Amniotic epithelial cell (primary cell): Measurements from ENCODE around the gene LUZP2.

Source experiments
- DNase-seq: peaks from one replicate; pipeline ENCODE4 v3.0.0-alpha.2; 2010; ENCODE audit warnings: low read depth

LUZP2 gene

DNA sequence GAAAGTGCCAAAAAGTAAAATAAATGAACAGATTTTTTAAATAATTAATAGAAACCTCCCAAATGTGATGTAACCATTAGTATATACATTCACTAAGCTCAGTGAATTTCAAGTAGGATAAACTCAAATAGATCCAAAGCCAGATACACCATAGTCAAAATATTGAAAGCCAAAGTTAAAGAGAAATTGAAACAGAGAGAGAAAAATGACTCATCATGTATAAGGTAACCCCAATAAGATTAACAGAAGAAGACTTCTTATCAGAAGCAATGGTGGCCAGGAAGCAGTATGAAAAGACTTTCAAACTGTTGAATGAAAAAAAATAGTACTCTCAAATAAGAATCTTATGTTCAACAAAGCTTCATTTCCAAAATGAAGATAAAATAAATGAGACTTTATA, 70.5 kb downstream of the LUZP2 start:
- DNase-seq: no peak

GRCh38 chr11:24572376-24572775, 75.5 kb downstream of the LUZP2 start:
- no peak for DNase-seq

DNA sequence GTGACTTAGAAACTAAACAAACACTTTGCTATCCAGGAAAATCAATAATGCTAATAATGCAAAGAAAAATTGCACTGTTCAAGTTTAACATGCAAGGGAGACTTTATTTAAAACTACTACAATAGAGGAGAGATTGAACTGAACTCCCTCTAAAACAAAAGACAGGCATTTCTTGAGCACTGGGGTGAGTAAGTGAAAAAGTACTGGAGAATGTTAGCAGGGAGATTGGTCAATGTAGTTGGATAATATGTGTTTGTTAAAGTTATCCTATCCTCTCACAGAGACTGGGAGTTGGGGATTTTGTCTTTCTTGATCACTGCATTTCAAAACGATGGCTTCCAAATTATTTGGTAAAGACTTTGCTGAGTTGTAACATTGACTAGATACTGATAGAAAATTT, 77.6 kb downstream of the LUZP2 start:
- peak; percentile 27 for DNase-seq

GRCh38 chr11:24575392-24575791, 78.5 kb downstream of the LUZP2 start:
- DNase-seq: peak; percentile 62

- peak; percentile 8 for DNase-seq
These were observed 88.3 kb downstream of the LUZP2 start for GRCh38 chr11:24585192-24585591.

- DNase-seq: peak; percentile 15
These were observed 90.8 kb downstream of the LUZP2 start for GRCh38 chr11:24587635-24588034.

DNA sequence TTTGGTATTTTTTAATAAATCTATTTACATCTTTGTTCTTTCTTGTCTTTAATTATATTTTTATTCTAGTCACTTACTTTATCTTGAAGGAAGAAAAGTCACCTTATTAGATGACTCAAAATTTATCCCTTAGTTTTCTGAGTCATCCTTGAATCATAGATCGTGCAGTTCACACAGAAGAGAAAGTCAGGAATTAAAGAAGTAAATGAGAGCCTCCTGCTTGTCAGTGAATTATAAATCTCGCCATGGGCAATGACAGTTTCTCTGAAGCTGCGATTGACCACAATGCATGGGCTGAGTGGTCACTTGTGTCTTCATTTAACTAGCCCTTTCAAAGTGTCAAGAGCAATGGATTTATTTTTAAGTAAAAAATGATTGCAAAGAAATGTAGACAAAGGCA, 91.2 kb downstream of the LUZP2 start:
- DNase-seq: peak; percentile 32

GRCh38 chr11:24589064-24589463, 92.2 kb downstream of the LUZP2 start:
- no peak for DNase-seq

DNA sequence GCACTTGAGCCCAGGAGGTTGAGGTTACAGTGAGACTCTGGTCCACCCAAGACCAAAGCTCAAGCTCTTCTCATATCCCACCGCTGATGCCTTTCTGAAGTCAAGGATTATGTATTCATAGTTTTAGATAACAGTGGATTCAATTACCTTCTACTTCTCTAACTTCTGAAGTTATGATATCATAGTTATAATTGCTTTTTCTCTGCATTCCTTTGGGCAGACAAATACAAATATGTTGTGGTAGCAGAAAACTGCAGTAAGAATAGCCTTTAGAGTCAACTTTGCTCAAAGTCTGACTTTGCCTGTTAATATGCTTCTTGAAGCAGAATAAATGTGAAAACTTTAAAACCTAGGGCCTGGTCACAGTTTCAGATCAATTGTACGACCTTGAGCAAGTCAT, 94.4 kb downstream of the LUZP2 start:
- no peak for DNase-seq

DNA sequence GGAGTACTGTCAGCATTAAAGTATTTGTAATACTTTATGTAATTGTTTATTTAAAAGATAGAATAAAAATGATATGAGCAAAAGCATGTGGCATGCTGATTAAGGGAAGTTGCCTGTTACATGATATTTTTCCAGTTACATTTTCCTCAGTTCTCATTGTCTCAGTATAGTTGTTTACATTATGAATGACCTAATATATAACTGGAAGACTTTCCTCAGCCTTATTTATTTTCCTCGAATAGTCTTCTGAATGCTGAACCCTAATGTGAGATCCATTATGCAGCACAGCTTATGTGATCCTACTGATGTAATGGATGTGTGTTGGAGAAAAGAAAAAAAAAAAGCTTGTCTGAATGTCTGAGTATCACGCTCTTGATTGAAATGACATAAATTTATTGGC, 95.5 kb downstream of the LUZP2 start:
- DNase-seq: no peak

- no peak for DNase-seq
These were observed 96.5 kb downstream of the LUZP2 start for GRCh38 chr11:24593332-24593731.

DNA sequence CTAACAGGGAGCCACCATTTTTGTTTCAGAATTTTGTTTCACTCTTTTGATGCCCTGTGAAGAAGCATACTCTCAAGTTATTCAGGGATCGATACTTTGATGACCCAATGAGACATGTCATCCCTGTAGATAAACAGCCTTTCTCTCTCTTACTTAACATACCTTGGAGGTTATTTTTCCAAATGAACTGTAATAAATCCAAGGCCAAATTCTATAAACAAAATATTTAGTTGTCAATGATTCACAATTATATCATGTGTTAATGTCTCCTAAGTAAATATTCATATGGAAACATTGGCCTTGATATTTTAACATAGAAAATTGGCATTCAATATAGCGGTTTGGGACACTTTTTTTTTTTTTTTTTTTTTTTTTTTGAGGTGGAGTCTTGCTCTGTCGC, 97.5 kb downstream of the LUZP2 start:
- DNase-seq: no peak

DNA sequence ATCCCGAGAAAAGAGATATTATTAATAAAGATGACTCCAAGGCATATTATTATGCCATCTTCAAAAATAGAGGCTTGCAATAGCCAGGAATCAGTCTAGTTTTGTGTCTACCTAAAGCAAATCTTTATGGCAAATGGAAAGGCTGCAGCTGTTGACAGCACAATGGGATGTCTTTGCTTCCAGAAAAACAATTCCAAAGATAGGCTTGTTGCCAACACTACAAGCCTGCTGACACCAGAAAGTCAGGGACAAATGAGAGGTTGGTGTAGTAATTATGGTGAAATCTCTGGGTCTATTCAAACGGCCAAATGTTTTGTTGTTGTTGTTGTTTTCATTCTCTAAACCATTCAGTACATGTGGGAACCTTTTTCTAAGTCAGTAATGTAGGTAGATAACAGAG, 101.8 kb downstream of the LUZP2 start:
- no peak for DNase-seq

GRCh38 chr11:24609192-24610119, 112.6 kb downstream of the LUZP2 start:
- no peak for DNase-seq

- DNase-seq: no peak
These were observed 118.8 kb downstream of the LUZP2 start for GRCh38 chr11:24615451-24616160.

DNA sequence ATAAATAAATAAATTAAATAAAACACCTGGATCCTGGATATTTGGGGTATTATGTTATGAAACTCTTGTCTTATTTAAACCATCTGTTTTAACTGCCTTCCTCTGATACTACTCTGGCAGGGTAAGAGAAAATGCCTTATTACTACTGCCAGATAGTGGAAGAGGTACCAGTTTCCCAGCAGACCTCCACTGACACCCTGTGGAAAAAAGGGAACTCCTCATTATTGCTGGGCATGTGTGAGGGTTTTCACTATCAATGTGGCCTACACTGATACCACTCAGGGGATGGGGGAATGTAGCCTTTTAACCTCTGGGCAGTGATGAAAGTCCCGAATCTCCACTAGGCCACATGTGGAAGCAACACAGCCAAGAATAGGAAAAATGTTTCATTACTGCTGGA, 121.0 kb downstream of the LUZP2 start:
- no peak for DNase-seq

- no peak for DNase-seq
These were observed 123.0 kb downstream of the LUZP2 start for GRCh38 chr11:24619900-24620299.

DNA sequence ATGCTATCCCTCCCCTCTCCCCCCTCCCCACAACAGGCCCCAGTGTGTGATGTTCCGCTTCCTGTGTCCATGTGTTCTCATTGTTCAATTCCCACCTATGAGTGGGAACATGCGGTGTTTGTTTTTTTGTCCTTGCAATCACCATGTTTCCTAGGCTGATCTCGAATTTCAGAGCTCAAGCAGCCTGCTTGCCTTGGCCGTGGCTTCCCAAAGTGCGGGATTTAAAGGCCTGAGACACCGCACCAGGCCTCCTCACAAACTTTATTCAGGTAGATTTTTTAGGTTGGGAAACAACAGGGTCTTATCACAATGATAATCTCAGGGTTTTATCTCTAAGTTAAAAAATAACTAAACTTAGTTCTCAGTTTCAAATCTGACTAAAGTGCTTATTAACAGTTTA, 125.4 kb downstream of the LUZP2 start:
- DNase-seq: no peak

GRCh38 chr11:24623121-24623520, 126.3 kb downstream of the LUZP2 start:
- peak; percentile 55 for DNase-seq

DNA sequence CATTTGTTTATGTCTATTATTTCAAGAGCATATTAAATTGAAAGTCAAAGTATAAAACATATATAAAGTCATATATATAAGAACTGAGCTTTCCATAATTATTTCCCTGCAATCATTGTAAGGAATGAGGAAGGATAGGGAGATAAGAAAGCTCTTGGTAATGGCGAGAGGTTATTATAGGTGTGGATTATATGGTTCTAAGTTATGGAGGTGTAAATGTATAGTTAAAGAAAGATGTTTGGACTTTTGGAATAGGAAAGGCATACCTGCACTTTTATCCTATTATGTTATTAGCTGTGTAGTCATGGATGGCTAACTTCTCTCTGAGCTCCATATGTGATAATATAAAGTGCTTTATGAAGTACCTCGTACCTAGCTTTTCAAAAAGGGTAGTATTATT, 127.6 kb downstream of the LUZP2 start:
- DNase-seq: no peak

- no peak for DNase-seq
These were observed 129.1 kb downstream of the LUZP2 start for GRCh38 chr11:24625975-24626374.

- peak; percentile 6 for DNase-seq
These were observed 131.4 kb downstream of the LUZP2 start for GRCh38 chr11:24628224-24628776.

GRCh38 chr11:24634606-24635160, 137.8 kb downstream of the LUZP2 start:
- no peak for DNase-seq
